GM18870 (cell line): Measurements from ENCODE around the gene ZNF138.

Experiments
- ATAC-seq: cut with Tn5 transposase; IDR thresholded peaks from one replicate; pipeline ENCODE4 v1.9.1; 2021; ENCODE audit warnings: moderate library complexity; ENCODE audit not compliant: unreplicated experiment

ZNF138 gene

DNA sequence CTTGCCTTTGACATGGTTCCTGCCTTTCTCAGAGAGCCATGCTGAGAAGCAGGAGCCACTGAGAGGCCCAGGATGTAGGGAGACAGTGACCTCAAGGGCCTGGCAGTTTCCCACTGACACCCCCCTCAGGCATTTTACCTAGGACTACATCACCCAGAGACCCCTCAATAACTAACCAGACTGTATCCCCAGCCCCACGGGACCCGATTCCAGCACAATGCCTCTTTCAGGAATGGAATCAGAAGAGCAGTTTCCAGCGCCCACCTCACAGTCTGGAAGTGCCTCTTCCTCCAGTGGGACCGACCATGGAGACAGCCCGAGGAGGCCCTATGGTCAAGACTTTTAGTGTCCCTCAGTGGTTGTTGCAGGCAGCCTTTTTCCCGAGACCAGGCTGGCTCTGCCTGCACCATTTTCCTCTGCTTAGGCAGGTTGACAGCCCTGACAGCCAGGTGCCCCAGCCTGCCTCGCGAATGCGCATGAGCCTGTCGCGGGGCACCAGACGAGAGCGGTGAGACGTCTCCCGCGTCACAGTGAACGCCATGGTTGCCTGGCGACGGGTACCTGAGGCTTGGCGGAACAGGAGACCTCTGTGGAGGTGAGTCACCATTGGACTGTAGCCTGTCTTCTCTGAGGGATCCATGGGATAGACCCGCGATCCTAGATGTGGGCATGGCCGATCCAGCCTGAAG lies 80.5 kb downstream of the ZNF138 start:
- ATAC-seq, result no peak

DNA sequence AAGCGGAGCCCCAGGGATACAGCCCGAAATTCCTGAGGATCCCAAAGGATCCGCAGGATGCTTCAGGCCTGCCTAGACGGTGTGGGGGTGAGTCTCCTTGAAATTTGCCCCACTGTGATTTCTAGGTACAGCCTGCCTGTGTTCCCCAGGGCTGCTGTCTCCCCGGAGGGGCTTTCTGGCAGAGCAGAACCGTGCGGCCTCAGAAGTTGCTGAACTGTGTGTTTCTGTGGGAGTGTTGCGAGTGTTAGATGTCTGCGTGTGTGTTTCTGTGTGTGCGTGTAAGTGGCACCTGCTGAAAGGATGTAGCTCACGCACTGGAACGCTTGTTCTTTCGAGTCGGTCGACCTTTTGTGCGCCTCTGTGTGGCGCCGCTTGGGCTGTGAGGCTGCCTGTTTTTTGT lies 81.0 kb downstream of the ZNF138 start:
- ATAC-seq, result no peak

DNA sequence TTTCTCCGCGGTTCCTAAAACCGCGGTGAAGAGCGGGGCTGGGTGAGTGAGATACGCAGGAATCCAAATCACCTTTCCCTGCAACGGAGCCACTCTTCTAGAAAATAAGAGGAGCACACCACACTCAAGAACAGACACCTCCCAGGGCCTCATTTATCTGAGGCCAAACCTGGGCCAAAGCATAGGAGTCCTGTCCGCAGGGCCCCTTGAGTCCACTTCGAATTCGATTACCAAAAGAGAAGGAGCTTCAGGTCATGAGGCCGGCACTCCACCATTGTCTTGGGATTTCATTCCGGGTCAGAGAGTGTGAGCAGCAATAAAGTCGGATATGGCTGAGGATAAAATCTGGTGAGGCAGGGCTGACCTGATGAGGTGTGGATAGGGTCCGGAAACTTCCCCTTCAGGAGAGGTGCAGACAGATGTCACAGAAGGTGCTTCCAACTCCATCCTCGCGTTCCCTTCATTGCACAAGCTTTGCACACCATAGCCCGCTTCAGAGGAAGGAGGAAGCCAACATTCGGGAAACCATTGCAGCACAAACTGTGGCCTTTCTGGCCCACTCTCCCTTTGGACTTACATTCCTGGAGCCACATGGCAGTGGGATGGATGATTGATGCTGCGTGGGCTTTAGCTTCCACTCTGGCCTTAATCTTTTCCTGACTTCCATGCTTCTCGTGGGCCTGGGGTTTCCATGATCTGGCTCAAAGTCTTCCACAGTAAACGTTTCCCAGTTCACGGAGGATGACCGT lies 81.6 kb downstream of the ZNF138 start:
- no peak for ATAC-seq

DNA sequence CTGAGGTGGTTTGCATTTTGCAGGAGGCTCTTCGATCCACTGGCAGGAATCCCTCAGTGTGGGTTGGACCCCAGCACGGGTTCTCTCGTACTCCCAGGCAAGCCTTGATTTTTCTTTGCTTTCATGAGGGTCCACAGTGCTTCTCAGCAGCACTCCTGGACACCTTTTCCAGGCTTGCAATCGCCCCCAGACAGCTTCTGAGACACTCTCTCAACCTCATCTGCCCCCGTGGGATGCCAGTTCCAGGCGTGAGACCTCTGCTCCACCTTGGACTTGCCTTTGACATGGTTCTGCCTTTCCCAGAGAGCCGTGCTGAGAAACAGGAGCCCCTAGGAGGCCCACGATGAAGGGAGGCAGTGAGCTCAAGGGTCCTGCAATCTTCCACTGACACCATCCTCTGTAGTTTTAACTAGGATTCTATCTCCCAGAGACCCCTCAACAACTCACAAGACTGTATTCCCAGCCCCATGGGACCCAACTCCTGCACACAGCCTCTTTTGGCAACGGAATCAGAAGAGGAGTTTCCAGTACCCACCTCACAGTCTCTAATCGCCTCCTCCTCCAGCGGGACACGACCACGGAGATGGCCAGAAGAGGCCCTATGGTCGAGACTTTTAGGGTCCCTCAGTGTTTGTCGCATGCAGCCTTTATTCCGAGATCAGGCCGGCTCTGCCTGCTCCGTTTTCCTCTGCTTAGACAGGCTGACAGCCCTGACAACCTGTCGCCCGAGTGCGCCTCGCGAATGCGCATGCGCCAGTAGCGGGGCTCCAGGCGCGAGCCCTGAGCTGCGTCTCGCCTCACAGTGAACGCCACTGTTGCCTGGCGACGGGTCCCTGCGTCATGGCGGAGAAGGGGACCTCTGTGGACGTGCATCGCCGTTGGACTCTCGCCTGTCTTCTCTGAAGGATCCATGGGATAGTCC lies 82.8 kb downstream of the ZNF138 start:
- ATAC-seq, result no peak

DNA sequence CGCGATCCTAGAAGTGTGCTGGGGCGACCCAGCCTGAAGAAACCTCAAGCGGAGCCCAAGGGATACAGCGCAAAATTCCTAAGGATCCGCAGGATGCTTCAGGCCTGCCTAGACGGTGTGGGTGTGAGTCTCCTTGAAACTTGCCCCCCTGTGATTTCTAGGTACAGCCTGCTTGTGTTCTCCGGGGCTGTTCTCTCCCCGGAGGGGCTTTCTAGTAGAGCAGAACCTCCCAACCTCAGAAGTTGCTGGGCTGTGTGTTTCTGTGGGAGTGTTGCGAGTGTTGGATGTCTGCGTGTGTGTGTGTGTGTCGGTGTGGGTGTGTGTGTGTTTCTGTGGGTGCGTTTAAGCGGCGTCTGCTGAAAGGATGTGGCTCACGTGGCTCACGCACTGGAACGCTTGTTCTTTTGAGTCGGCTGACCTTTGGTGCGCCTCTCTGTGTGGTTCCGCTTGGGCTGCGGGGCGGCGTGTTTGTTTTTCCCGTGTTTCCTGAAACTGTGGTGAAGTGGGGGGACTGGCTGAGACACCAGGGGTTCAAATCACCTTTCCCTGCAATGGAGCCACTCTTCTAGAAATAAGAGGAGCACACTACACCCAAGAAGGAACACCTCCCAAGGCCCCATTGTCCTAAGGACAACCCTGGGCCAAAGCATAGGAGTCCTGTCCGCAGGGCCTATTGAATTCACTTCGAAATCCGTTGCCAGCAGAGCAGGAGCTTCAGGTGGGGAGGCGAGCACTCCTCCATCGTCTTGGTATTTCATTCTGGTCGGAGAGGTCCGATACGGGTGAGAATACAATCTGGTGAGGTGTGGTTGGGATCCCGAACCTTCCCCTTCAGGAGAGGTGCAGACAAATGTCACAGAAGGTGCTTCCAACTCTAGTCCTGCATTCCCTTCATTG lies 83.7 kb downstream of the ZNF138 start:
- ATAC-seq, result no peak

DNA sequence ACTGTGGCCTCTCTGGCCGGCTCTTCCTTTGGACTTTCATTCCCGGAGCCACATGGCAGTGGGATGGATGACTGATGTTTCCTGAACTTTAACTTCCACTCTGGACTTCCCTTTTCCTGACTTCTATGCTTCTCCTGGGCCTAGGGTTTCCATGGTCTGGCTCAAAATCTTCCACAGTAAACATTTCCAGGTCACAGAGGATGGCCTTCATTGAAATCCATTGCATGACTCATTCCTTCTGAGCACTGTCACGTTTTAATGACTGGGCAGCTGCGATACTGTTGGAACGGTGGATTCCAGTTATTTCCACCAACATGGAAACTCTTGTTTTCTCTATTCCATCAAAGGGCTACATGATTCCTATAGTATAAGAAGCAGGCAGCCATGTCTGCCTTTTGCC lies 84.5 kb downstream of the ZNF138 start:
- no peak for ATAC-seq

DNA sequence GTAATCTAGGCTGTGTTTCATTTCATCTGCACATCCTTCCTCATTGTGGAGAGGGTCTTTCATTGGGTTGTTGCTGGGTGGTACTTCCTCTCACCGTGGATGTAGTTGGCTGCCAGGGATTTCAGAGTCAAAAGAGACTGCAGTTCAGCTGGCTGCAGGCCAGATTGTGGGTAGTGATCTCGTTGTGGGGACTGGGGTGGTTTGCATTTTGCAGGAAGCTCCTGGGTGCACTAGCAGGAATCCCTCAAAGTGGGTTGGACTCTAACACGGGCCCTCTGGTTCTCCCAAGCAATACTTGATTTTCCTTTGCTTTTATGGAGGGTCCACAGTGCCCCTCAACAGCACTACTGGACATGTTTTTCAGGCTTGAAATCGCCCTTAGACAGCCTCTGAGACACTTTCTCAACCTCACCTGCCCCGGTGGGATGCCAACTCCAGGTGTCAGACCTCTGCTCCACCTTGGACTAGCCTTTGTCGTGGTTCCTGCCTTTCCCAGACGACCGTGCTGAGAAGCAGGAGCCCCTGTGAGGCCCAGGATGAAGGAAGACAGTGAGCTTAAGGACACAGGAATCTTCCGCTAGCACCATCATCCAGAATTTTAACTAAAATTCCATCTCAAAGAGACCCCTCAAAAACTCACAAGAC lies 85.0 kb downstream of the ZNF138 start:
- ATAC-seq, result no peak

DNA sequence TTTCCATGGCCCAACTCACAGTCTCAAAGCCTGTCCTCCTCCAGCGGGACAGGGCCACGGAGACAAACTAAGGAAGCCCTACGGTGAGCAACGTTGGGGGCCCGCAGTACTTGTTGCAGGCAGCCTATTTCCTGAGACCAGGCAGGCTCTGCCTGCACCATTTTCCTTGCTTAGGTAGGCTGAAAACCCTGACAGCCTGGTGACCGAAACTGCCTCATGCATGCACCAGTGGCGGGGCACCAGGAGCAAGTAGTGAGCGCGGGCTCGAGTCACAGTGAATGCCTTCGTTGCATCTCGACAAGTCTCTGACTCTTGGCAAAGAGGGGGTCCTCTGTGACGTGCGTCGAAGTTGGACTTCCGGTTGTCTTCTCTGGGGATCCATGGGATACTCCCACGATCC lies 85.6 kb downstream of the ZNF138 start:
- ATAC-seq, result no peak

DNA sequence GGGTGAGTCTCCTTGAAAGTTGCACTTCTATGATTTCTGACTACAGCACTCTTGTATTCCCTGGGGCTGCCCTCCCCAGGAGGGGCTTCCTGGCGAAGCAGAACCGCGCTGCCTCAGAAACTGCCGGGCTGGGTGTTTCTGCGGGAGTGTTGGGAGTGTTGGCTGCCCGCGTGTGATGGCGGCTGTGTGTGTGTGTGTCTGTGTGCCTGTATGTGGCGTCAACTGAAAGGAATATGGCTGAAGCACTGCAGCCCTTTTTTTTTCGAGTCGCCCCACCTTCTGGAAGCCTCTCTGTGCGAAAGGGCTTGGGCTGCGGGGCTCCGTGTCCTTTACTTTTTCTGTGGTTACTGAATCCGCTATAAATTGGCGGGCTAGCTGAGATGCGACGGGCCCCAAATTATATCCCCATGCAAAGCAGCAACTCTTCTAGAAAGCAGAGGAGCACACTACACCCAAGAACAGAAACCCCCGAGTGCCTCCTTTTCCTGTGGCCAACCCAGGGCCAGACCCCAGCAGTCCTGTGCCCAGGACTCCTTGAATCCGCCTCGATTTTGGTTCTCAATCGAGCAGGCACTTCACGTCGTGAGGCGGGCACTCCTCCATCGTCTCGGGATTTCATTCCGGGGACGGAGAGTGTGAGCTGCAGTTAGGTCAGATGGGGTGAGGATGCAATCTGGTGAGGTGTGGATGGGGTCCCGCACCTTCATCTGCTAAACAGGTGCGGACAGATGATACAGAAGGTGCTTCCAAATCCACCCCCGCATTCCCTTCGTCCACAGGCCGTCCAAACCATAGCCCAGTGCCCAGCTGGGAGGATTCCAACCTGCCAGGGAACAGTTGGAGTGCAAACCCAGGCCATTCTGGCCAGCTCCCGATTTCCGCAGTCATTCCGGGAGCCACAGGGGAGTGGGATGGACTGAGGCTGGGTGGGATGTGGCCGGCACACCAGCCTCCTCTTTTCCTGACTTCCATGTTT lies 86.4 kb downstream of the ZNF138 start:
- no peak for ATAC-seq

DNA sequence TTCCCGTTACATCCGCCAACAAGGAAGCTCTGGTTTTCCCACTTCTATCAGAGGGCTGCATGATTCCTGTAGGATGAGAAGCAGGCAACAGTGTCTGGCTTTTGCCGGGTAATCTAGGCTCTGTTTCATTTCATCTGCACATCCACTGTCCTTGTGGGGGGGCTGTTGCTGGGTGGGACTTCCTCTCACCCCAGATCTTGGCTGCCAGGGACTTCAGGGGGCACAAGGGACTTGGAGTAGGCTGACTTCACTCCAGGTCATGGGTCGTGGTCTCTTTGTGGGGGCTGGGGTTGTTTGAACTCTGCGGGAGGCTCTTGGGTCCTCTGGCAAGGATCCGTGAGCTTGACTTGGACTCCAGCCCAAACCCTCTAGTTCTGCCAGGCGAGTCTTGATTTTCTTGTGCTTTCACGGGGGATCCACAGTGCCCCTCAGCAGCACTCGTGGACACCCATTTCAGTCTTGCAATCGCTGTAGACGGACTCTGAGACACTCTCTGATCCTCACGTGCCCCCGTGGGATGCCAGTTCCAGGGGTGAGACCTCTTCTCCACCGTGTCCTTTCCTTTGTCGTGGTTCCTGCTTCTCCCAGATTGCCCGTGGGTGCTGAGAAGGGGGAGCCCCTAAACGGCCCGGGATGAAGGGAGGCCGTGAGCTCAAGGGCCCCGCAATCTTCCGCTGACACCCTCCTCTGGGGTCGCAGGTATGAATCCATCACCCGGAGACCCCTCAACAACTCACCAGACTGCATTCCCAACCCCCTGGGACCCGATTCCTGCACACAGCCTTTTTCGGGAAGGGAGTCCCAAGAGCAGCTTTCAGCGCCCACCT lies 87.4 kb downstream of the ZNF138 start:
- no peak for ATAC-seq

DNA sequence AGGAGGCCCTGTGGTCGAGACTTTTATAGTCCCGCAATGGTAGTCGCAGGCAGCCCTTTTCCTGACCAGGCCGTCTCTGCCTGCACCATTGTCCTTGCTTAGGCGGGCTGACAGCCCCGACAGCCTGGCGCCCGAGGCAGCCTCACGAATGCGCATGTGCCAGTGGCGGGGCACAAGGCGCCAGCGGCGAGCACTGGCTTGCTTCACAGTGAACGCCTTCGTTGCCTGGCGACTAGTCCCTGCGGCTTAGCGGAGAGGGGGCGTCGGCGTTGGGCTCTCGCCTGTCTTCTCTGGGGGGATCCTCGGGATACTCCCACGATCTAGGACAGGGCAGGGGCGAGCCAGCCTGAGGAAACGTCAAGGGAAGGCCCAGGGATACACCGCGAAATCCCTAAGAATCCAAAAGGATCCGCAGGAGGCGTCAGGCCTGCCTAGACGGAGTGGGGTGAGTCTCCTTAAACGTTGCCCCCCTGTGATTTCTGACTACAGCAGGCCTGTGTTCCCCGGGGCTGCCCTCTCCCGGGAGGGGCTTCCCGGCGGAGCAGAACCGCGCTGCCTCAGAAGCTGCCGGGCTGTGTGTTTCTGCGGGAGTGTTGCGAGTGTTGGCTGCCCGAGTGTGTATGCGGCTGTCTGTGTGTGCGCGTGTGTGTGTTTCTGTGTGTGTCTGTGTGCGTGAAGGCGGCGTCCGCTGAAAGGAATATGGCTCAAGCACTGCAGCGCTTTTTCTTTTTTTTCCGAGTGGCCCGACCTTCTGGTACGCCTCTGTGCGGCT lies 88.3 kb downstream of the ZNF138 start:
- ATAC-seq, result no peak
